Globus pallidus (tissue), 1 donor: ENCODE results near the gene GRB7.
"Not testable (repeated sequence)": the region's sequence is repeated elsewhere in the genome, so short reads cannot be mapped to it uniquely, and the experiment has no call there.

ENCODE experiments used
- DNase-seq: peaks from one replicate; pipeline ENCODE4 v3.0.0-alpha.2; 2015; ENCODE audit warnings: low spot score

The GRB7 gene

GRCh38 chr17:39709319-39709997 lies 28.3 kb upstream of the GRB7 start:
- no peak for DNase-seq

GRCh38 chr17:39709998-39710964 lies 27.5 kb upstream of the GRB7 start:
- no peak for DNase-seq

GRCh38 chr17:39711071-39711470 lies 26.7 kb upstream of the GRB7 start:
- DNase-seq, result not testable (repeated sequence)

DNA sequence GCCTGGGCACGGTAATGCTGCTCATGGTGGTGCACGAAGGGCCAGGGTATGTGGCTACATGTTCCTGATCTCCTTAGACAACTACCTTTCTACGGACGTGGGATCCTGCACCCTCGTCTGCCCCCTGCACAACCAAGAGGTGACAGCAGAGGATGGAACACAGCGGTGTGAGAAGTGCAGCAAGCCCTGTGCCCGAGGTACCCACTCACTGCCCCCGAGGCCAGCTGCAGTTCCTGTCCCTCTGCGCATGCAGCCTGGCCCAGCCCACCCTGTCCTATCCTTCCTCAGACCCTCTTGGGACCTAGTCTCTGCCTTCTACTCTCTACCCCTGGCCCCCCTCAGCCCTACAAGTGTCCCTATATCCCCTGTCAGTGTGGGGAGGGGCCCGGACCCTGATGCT lies 25.9 kb upstream of the GRB7 start:
- no peak for DNase-seq

- no peak for DNase-seq
Measured at GRCh38 chr17:39714234-39714633, 23.5 kb upstream of the GRB7 start.

- DNase-seq, result no peak
Measured at GRCh38 chr17:39715375-39716072, 22.2 kb upstream of the GRB7 start.

DNA sequence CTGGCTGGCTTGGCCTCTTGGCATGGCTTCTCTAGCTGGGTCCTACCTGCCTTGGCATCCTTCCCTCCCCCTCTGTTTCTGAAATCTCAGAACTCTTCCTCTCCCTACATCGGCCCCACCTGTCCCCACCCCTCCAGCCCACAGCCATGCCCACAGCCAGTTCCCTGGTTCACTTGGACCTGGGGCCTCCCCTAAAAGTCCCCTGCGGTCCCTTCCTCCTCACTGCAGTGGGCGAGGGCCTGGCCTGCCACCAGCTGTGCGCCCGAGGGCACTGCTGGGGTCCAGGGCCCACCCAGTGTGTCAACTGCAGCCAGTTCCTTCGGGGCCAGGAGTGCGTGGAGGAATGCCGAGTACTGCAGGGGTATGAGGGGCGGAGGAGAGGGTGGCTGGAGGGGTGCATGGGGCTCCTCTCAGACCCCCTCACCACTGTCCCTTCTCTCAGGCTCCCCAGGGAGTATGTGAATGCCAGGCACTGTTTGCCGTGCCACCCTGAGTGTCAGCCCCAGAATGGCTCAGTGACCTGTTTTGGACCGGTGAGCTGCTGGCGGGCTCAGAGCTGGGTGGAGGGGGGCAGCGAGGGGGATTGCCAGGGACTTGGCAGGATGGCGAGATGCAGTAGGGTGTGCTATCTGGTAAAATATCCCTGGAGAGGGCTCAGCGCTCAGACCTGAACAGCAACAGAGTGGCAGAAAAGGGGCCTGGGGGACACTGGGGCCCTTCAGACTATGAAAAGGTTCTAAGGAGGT lies 21.5 kb upstream of the GRB7 start:
- no peak for DNase-seq

- DNase-seq, result no peak
Measured at GRCh38 chr17:39716879-39717536, 20.7 kb upstream of the GRB7 start.

DNA sequence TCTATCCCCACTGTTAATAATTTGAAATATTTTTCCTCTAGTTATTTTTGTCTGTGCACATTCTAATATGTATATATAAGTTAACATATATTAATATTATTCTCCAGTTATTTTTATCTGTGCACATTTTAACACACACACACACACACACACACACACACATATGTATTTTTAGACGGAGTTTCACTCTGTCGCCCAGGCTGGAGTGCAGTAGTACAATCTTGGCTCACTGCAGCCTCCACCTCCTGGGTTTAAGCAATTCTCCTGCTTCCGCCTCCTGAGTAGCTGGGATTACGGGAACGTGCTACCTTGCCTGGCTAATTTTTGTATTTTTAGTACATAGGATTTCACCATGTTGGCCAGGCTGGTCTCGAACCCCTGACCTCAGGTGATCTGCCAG lies 20.1 kb upstream of the GRB7 start:
- no peak for DNase-seq

DNA sequence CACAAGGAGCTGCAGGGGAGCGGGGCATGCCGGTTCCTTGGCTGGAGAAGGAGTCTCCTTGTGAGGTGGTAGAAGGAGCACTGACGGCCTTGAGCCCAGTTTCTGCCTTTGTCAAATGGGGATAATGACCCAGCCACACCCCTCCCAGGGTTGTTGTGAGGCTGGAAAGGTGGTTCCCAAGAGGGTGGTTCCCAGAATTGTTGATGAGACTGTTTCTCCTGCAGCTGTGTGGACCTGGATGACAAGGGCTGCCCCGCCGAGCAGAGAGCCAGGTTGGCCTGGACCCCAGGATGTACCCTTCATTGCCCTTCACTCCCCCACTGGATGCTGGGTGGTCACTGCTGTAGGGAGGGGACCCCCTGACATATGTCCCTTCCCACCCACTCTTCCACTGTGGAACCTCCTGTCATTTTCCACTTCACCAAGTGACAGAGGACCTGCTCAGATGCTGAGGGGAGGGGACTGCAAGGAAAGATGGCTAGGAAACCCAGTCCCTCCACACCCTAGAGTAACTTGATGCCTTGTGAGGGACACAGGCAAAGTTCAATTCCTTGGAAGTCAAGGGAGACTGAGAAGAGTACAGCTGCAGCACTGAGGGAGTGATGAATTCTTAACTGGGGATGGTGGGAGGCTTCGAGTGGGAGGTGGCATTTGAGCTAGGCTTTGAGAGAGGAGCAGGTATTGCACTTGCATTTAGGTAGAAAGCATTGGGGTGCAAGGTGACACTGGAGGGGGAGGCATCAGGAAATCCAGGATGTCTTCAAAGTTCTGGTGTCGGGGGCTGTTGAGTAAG lies 18.0 kb upstream of the GRB7 start:
- DNase-seq, result no peak

- no peak for DNase-seq
Measured at GRCh38 chr17:39722104-39722503, 15.6 kb upstream of the GRB7 start.

DNA sequence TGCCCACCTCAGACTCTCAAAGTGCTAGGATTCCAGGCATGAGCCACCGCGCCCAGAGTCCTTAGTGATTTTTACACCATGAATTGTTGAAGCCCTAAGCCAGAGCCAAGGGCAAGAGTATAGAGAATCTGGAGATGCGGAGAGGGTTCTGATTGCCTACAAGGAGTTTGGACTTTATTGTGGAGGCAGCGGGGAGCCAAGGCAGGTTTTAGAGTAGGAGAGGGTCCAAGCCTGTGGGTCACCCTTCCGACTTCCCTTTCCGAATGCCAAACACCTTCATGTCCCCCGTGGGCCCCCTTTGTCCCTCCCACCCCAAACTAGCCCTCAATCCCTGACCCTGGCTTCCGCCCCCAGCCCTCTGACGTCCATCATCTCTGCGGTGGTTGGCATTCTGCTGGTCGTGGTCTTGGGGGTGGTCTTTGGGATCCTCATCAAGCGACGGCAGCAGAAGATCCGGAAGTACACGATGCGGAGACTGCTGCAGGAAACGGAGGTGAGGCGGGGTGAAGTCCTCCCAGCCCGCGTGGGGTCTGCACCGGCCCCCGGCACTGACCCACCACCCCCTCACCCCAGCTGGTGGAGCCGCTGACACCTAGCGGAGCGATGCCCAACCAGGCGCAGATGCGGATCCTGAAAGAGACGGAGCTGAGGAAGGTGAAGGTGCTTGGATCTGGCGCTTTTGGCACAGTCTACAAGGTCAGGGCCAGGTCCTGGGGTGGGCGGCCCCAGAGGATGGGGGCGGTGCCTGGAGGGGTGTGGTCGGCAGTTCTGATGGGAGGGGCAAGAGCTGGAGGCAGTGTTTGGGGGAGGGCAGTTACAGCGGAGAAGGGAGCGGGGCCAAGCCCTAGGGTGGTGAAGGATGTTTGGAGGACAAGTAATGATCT lies 14.5 kb upstream of the GRB7 start:
- DNase-seq, result no peak

GRCh38 chr17:39724731-39725130 lies 13.0 kb upstream of the GRB7 start:
- DNase-seq, result no peak

- not testable (repeated sequence) for DNase-seq
Measured at GRCh38 chr17:39725923-39726322, 11.8 kb upstream of the GRB7 start.

GRCh38 chr17:39726617-39727016 lies 11.1 kb upstream of the GRB7 start:
- DNase-seq, result no peak

DNA sequence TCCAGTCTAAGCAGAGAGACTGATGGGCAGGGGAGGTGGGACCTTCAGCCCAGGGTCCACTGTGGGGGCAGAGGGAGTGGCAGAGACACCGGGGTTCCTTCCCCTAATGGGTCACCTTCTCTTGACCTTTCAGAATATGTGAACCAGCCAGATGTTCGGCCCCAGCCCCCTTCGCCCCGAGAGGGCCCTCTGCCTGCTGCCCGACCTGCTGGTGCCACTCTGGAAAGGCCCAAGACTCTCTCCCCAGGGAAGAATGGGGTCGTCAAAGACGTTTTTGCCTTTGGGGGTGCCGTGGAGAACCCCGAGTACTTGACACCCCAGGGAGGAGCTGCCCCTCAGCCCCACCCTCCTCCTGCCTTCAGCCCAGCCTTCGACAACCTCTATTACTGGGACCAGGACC lies 10.2 kb upstream of the GRB7 start:
- no peak for DNase-seq

GRCh38 chr17:39729280-39729851 lies 8.4 kb upstream of the GRB7 start:
- no peak for DNase-seq

- peak; percentile 86 for DNase-seq
Measured at GRCh38 chr17:39730095-39730921, 7.4 kb upstream of the GRB7 start, which contains the start of gene MIEN1. TSS of gene MIEN1 (minus strand) at chr17:39730532. CDS start at chr17:39730495, 37 bp downstream.
